ENCODE measurements around the gene SPOCK2. TPM values are rescaled to one million over a fixed set of nuclear protein-coding genes. Genes with fewer than 3 reads are reported as not detected.

SPOCK2 gene
- total RNA-seq, 2 experiments from 2014 or later = 423 to 424 TPM

GRCh38 chr10:72083790-72084459, 4.4 kb downstream of the SPOCK2 start:
- POLR2A ChIA-PET = no interaction called here
- H3K4me1 Mint-ChIP-seq = peaks cover 76% of the 10 kb centered on the region
- H3K4me3 Mint-ChIP-seq = peak overlapping the region; percentile 79
- CTCF ChIA-PET = interaction anchor here (0.6 to 2.0 kb wide), 4 partner anchors 36 to 253 kb away, joined by 3 to 8 read pairs (median 4); no protein-coding TSS in a partner anchor
- no peaks in the 10 kb centered on the region for H3K27me3 Mint-ChIP-seq
- peak; percentile 55 for DNase-seq
- no peaks in the 10 kb centered on the region for H3K9me3 Mint-ChIP-seq
- H3K36me3 Mint-ChIP-seq (ENCODE audit: low read depth) = peaks cover 63% of the 10 kb centered on the region
- H3K27ac Mint-ChIP-seq = peak overlapping the region; percentile 77

GRCh38 chr10:72082856-72083789, 5.2 kb downstream of the SPOCK2 start:
- POLR2A ChIA-PET = no interaction called here
- Mint-ChIP-seq H3K36me3 (ENCODE audit: low read depth) (peaks cover 65% of the 10 kb centered on the region), H3K27ac (peak overlapping the region; percentile 77), H3K4me1 (peaks cover 80% of the 10 kb centered on the region), H3K4me3 (peak overlapping the region; percentile 79), H3K27me3 (no peaks in the 10 kb centered on the region), H3K9me3 (no peaks in the 10 kb centered on the region)
- DNase-seq = no peak
- CTCF ChIA-PET = interaction anchor here (0.6 to 1.4 kb wide), 4 partner anchors 11 to 288 kb away, joined by 3 to 4 read pairs (median 3); no protein-coding TSS in a partner anchor

- no peak overlapping the region for H3K4me3 Mint-ChIP-seq
- POLR2A ChIA-PET = no interaction called here
- no peak for DNase-seq
These were observed 6.4 kb downstream of the SPOCK2 start for GRCh38 chr10:72081772-72082590.

GRCh38 chr10:72081210-72081609, 7.1 kb downstream of the SPOCK2 start:
- Mint-ChIP-seq H3K36me3 (ENCODE audit: low read depth) (peaks cover 62% of the 10 kb centered on the region), H3K27me3 (no peaks in the 10 kb centered on the region), H3K4me3 (no peak overlapping the region), H3K9me3 (no peaks in the 10 kb centered on the region), H3K4me1 (peaks cover 89% of the 10 kb centered on the region), H3K27ac (peak overlapping the region; percentile 69)
- no peak for DNase-seq
- ChIA-PET POLR2A (no interaction called here), CTCF (interaction anchor here (0.6 kb wide), 2 partner anchors 141 to 522 kb away, joined by 3 read pairs; no protein-coding TSS in a partner anchor)

More at GRCh38 chr10:72081772-72082590, 6.4 kb downstream of the SPOCK2 start:
- no peaks in the 10 kb centered on the region for H3K27me3 Mint-ChIP-seq
- H3K27ac Mint-ChIP-seq = peak overlapping the region; percentile 69
- no peaks in the 10 kb centered on the region for H3K9me3 Mint-ChIP-seq
- CTCF ChIA-PET = interaction anchor here (0.6 kb wide), 1 partner anchor 521 kb away, joined by 3 read pairs; no protein-coding TSS in a partner anchor
- H3K36me3 Mint-ChIP-seq (ENCODE audit: low read depth) = peaks cover 69% of the 10 kb centered on the region
- peaks cover 89% of the 10 kb centered on the region for H3K4me1 Mint-ChIP-seq

- ChIA-PET CTCF (no interaction called here), POLR2A (interaction anchor here (0.6 kb wide), 1 partner anchor 22 kb away, joined by 8 read pairs; no protein-coding TSS in a partner anchor)
- DNase-seq = no peak
- H3K27ac Mint-ChIP-seq = peak overlapping the region; percentile 79
- no peaks in the 10 kb centered on the region for H3K27me3 Mint-ChIP-seq
- H3K4me1 Mint-ChIP-seq = peaks cover 84% of the 10 kb centered on the region
- no peaks in the 10 kb centered on the region for H3K9me3 Mint-ChIP-seq
- peak overlapping the region; percentile 19 for H3K4me3 Mint-ChIP-seq
- peaks cover 57% of the 10 kb centered on the region for H3K36me3 Mint-ChIP-seq (ENCODE audit: low read depth)
These were observed 8.0 kb downstream of the SPOCK2 start for GRCh38 chr10:72080042-72080975.

- POLR2A ChIA-PET = interaction anchor here (0.6 to 0.7 kb wide), 2 partner anchors 9 to 23 kb away, joined by 3 to 8 read pairs; partner anchors contain the start of gene SPOCK2
- H3K27me3 Mint-ChIP-seq = no peaks in the 10 kb centered on the region
- peak; percentile 45 for DNase-seq
- peaks cover 78% of the 10 kb centered on the region for H3K4me1 Mint-ChIP-seq
- peak overlapping the region; percentile 80 for H3K27ac Mint-ChIP-seq
- CTCF ChIA-PET = interaction anchor here (0.6 kb wide), 1 partner anchor 183 kb away, joined by 3 read pairs; no protein-coding TSS in a partner anchor
- no peaks in the 10 kb centered on the region for H3K9me3 Mint-ChIP-seq
- H3K36me3 Mint-ChIP-seq (ENCODE audit: low read depth) = peaks cover 57% of the 10 kb centered on the region
- H3K4me3 Mint-ChIP-seq = peak overlapping the region; percentile 9
These were observed 9.0 kb downstream of the SPOCK2 start for GRCh38 chr10:72079356-72079755.

GRCh38 chr10:72077275-72077990, 10.9 kb downstream of the SPOCK2 start:
- ChIA-PET POLR2A (no interaction called here), CTCF (interaction anchor here (0.9 to 1.0 kb wide), 3 partner anchors 10 to 187 kb away, joined by 3 to 4 read pairs (median 4); no protein-coding TSS in a partner anchor)
- no peak for DNase-seq
- H3K4me3 Mint-ChIP-seq = no peak overlapping the region
- no peaks in the 10 kb centered on the region for H3K27me3 Mint-ChIP-seq
- peak overlapping the region; percentile 39 for H3K27ac Mint-ChIP-seq
- no peaks in the 10 kb centered on the region for H3K9me3 Mint-ChIP-seq
- peaks cover 57% of the 10 kb centered on the region for H3K36me3 Mint-ChIP-seq (ENCODE audit: low read depth)
- H3K4me1 Mint-ChIP-seq = peaks cover 68% of the 10 kb centered on the region

GRCh38 chr10:72076756-72077155, 11.6 kb downstream of the SPOCK2 start:
- ChIA-PET POLR2A (no interaction called here), CTCF (interaction anchor here (0.5 to 1.0 kb wide), 4 partner anchors 9 to 1133 kb away, joined by 3 to 4 read pairs (median 4); no protein-coding TSS in a partner anchor)
- peaks cover 56% of the 10 kb centered on the region for H3K36me3 Mint-ChIP-seq (ENCODE audit: low read depth)
- no peak for DNase-seq
- no peak overlapping the region for H3K4me3 Mint-ChIP-seq
- no peaks in the 10 kb centered on the region for H3K27me3 Mint-ChIP-seq
- no peaks in the 10 kb centered on the region for H3K9me3 Mint-ChIP-seq
- peaks cover 63% of the 10 kb centered on the region for H3K4me1 Mint-ChIP-seq
- H3K27ac Mint-ChIP-seq = peak overlapping the region; percentile 57

GRCh38 chr10:72075376-72076115, 12.8 kb downstream of the SPOCK2 start:
- DNase-seq = no peak
- Mint-ChIP-seq H3K4me1 (peaks cover 61% of the 10 kb centered on the region), H3K27me3 (no peaks in the 10 kb centered on the region), H3K4me3 (no peak overlapping the region), H3K27ac (peak overlapping the region; percentile 13), H3K9me3 (no peaks in the 10 kb centered on the region), H3K36me3 (ENCODE audit: low read depth) (peaks cover 60% of the 10 kb centered on the region)
- ChIA-PET POLR2A (no interaction called here), CTCF (interaction anchor here (0.8 kb wide), 1 partner anchor 9 kb away, joined by 3 read pairs; no protein-coding TSS in a partner anchor)

- Mint-ChIP-seq H3K9me3 (no peaks in the 10 kb centered on the region), H3K36me3 (ENCODE audit: low read depth) (peaks cover 63% of the 10 kb centered on the region), H3K27ac (peak overlapping the region; percentile 46), H3K27me3 (no peaks in the 10 kb centered on the region), H3K4me1 (peaks cover 53% of the 10 kb centered on the region), H3K4me3 (no peak overlapping the region)
- POLR2A ChIA-PET = no interaction called here
- CTCF ChIA-PET = no interaction called here
- no peak for DNase-seq
These were observed 13.6 kb downstream of the SPOCK2 start for GRCh38 chr10:72074574-72075375.

Measured in activated CD4-positive, alpha-beta T cell treated with anti-CD3 and anti-CD28 coated beads, Interleukin-2, amount 10 ng/mL, durations not matched to agents 7 days and 5 days (primary cell).